HG02943 (cell line): ENCODE data around the gene SPARCL1.
"Not testable (repeated sequence)": the region's sequence is repeated elsewhere in the genome, so short reads cannot be mapped to it uniquely, and the experiment has no call there.

Experiments used
- ATAC-seq: cut with Tn5 transposase; IDR thresholded peaks from one replicate; pipeline ENCODE4 v1.9.1; 2021; ENCODE audit warnings: mild to moderate bottlenecking, low read depth, moderate library complexity; ENCODE audit not compliant: unreplicated experiment

The SPARCL1 gene

GRCh38 chr4:87458913-87459312, 70.3 kb downstream of the SPARCL1 start:
- no peak for ATAC-seq

DNA sequence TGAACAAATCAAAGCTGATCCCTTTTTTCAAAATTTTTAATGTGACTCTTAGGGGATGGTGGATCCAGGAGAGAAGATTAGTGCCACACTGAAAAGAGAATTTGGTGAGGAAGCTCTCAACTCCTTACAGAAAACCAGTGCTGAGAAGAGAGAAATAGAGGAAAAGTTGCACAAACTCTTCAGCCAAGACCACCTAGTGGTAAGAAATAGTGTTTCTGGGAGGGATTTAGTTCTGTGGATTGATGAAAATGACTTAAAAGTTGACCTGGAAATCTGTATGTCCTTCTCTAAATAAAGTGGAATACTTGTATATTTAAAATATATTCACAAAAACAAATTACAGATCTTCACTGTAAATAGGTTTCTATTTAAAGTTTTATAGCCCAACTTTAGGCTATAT, 77.6 kb downstream of the SPARCL1 start:
- ATAC-seq, result no peak

DNA sequence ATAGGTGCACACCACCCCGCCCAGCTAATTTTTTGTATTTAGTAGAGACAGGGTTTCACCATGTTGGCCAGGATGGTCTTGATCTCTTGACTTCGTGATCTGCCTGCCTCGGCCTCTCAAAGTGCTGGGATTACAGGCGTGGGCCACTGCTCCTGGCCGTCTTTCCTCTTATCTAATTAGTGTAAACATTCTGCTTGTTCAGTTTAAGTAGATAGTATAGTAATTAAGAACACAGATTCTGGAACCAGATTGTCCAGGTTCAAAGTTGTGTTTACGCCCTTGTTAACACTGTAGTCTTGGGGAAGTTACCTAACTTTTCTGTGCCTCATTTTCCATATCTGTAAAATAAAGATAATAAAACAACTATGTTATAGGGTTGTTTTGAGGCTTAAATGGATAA, 82.8 kb downstream of the SPARCL1 start:
- not testable (repeated sequence) for ATAC-seq

GRCh38 chr4:87445964-87446363, 83.2 kb downstream of the SPARCL1 start:
- no peak for ATAC-seq

- ATAC-seq, result no peak
Measured at GRCh38 chr4:87444741-87445140, 84.4 kb downstream of the SPARCL1 start.

GRCh38 chr4:87442889-87443288, 86.3 kb downstream of the SPARCL1 start:
- ATAC-seq, result no peak

DNA sequence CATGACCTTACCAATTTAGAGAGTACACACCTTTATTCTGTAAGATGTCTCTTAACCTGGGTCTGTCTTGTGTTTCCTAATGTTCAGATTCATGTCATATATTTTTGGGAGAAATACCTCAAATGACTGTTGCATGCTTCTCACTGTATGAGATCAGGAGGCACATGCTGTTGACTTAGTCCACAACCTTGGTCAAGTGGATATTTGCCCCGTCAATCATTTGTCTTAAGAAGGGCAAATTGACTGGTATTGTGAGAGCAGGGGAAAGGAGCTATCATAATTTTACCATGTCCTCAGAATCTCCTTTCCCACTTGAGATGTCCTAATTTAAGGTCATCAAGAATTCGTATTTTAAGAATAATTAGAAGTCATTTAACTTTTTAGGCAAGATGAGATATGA, 95.8 kb downstream of the SPARCL1 start:
- ATAC-seq, result no peak

DNA sequence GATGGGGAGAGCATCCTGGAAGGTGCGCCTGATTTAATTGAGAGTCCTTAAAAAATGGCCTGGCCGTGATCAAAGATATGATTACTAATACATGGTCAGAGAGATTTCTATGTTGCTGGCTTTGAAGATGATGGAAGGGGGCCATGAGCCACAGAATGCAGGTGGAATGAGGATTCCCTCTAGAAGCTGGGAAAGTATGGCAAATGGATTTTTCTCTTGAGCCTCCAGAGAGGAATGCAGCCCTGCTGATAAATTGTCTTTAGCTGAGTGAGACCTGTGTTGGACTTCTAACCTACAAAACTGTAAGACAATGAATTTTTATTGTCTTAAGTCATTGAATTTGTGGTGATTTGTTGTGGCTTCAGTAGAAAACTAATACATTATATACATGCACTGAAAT, 99.1 kb downstream of the SPARCL1 start:
- no peak for ATAC-seq

GRCh38 chr4:87428979-87429378, 100.2 kb downstream of the SPARCL1 start:
- ATAC-seq, result no peak

DNA sequence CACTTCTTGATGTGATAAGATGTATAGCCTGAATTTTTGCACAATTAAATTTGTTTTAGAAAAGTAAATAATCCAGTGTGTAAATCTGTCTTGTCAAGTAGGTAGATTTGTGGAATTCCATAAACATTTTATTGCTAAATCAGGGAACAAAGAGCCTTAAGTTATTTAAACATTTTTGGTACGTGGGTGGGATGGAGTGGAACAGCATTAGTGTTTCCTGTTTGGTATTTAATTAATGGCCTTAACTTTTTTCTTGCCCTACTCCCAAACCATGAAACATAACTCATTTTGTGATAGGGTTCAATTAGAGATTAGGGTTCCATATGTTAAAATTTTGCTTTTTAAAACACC, 101.7 kb downstream of the SPARCL1 start:
- ATAC-seq, result no peak

- ATAC-seq, result no peak
Measured at GRCh38 chr4:87426865-87427517, 102.2 kb downstream of the SPARCL1 start.

DNA sequence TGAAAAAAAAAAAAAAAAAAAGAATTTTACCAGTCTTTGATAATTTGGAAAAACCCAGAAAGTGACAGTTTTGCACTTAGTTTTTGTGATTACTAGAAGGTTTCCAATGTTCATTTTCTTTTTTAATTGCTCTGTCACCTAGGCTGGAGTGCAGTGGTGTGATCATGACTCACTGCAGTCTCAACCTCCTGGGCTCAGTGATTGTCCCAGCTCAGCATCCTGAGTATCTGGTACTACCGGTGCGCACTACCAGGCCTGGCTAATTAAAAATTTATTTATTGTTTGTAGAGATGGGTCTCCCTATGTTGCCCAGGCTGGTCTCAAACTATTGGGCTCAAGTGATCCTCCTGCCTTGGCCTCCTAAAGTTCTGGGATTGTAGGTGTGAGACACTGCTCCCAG, 103.5 kb downstream of the SPARCL1 start:
- no peak for ATAC-seq

DNA sequence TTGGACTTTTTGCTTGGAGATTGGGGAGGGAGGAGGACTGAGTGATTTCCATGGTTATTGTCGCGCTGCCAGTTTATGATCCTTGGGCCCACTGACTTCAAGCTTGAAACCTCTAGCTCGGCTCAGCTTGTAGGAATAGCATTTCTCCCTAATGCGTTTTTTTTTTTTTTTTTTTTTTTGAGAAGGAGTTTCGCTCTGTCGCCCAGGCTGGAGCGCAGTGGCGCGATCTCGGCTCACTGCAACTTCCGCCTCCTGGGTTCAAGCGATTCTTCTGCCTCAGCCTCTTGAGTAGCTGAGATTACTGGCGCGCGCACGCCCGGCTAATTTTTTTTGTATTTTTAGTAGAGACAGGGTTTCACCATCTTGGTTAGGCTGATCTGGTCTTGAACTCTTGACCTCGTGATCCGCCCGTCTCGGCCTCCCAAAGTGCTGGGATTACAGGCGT, 105.1 kb downstream of the SPARCL1 start:
- not testable (repeated sequence) for ATAC-seq
